ENCODE measurements around the gene EIF1B. TPM values are rescaled to one million over a fixed set of nuclear protein-coding genes. Genes with fewer than 3 reads are reported as not detected.

Gene EIF1B
- total RNA-seq, 1 experiment from 2014 or later: 24.6 TPM

DNA sequence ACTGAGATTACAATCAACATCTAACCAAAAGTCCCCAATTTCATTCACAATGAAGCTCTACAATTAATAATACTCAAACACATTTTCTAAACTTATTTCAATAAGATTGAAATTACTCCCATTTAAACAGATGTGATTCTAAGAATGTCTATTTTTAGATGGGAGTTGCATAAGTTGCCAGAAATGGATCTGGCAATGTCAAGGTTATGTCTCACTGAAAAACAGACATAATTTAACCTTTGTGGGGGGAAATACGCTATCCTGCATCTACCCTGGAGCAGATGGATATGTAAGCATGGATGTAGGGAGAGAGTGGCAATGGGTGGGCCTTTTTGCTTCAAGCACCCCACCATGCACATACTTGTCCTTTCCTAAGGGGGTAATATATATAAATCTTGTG is 6.7 kb upstream of the EIF1B start:
- no peak for DNase-seq (ENCODE audit: low read depth, low spot score)
- in situ Hi-C loops (cut with HindIII; ENCODE audit: low pct_unique_long_range_greater_than_20kb, low sequenced_read_pairs): no loop called here

DNA sequence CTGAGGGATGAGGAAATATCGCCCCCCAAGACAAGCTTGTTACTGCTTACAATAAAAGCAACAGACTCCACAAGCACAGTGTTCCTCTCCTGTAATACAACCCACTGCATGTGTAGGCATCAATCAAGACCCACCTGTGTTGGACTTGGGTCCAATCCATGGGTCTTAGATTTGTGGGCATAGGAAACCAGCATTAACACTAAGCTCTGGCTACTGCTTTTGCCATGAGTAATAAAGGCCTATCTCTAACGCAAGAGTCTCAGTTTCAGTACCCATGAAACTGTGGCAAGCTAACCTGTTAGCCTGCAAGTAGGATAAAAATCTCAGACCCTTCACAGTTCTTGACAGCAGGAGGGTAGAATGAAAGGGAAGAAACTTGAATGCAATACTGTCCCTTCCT is 5.2 kb upstream of the EIF1B start:
- DNase-seq (ENCODE audit: low read depth, low spot score): no peak
- in situ Hi-C loops (cut with HindIII; ENCODE audit: low pct_unique_long_range_greater_than_20kb, low sequenced_read_pairs): no loop called here

DNA sequence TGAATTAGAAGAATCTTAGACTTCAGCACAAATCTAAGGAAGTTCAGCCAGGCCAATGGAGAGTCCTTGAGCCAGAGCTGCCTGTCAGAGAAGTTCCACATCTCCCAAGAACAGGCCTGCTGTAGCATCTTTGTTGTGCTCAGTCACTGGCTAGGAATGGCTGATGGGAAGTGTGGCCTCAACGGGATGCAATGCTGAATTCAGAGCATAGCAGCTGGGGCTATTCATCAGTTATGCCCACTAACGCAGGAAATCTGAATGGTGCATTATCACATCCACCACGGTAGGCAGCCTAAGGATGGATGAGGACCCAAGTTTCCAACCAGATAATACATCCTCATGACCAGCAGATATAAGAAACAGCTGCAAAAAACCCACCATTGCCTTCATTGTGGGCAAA is 3.2 kb upstream of the EIF1B start:
- in situ Hi-C loops (cut with HindIII; ENCODE audit: low pct_unique_long_range_greater_than_20kb, low sequenced_read_pairs): no loop called here
- no peak for DNase-seq (ENCODE audit: low read depth, low spot score)

DNA sequence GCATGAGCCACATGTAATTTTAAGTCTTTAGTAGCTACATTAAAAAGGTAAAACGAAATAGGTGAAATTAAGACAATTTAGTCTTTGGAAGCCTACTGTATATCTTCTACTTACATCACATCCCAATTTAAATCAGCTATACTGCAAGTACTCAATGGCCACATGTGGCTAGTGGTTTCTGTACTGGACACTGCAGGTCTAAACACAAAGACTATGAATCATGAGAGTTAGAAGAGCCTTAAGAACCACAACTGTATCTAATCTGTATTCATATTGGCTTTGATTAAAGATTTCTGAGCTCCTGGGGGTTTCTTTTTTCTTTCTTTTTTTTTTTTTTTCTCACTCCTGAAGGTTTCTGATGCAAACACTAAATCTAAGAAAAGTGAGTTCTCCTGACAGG is 2.3 kb upstream of the EIF1B start:
- no peak for DNase-seq (ENCODE audit: low read depth, low spot score)
- in situ Hi-C loops (cut with HindIII; ENCODE audit: low pct_unique_long_range_greater_than_20kb, low sequenced_read_pairs): no loop called here

DNA sequence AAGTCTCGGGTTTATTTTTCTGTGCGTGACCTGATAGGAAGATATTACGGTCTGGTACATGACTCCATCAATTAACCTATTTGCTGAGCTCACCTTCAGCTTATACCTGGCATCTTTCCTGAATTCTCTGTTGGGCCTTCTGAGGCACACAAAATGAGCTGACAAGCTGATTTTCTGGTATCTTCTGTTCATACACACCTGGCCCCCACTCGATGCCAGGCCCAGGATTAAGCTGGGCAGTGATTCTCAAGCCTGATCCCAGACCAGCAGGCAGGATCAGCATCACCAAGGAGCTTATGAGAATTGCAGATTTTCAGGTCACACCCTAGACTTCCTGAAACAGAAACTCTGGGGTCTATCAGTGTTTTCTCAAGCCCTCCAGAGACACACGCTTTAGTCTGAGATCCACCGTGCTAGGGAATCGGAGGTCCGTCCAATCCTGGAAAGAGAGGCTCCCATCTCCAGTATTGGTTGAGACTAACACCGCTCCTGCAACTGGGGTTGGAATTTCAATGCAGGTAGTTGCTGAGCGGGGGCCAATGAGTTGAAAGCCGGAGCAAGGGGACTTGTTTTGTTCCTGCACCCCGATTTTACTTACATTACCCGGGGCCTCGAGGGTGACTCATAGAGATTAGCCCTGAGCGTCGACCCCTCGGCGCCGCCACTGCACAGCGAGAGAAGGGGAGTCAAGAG is 636 bp upstream of the EIF1B start:
- no peak for DNase-seq (ENCODE audit: low read depth, low spot score)
- in situ Hi-C loops (cut with HindIII; ENCODE audit: low pct_unique_long_range_greater_than_20kb, low sequenced_read_pairs): no loop called here

GRCh38 chr3:40309925-40310695 is 603 bp downstream of the EIF1B start:
- peak; percentile 26 for DNase-seq (ENCODE audit: low read depth, low spot score)
- in situ Hi-C loops (cut with HindIII; ENCODE audit: low pct_unique_long_range_greater_than_20kb, low sequenced_read_pairs): no loop called here

DNA sequence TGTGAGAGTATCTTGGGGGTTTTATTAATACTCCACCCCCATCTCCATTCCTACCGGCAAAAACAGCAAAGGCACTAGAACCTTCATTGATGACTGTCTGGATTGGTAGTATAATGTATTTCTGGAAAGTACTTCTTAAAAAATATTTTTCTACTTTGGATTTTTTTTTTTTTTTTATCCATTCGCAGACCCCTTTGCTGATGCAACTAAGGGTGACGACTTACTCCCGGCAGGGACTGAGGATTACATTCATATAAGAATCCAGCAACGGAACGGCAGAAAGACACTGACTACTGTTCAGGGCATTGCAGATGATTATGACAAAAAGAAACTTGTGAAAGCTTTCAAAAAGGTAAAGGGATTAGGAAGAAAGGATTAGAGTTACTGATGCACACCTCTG is 1.2 kb downstream of the EIF1B start:
- in situ Hi-C loops (cut with HindIII; ENCODE audit: low pct_unique_long_range_greater_than_20kb, low sequenced_read_pairs): no loop called here
- peak; percentile 59 for DNase-seq (ENCODE audit: low read depth, low spot score)

GRCh38 chr3:40312661-40313226 is 3.2 kb downstream of the EIF1B start:
- in situ Hi-C loops (cut with HindIII; ENCODE audit: low pct_unique_long_range_greater_than_20kb, low sequenced_read_pairs): no loop called here
- DNase-seq (ENCODE audit: low read depth, low spot score): no peak

GRCh38 chr3:40313975-40314860 is 4.7 kb downstream of the EIF1B start:
- DNase-seq (ENCODE audit: low read depth, low spot score): no peak
- in situ Hi-C loops (cut with HindIII; ENCODE audit: low pct_unique_long_range_greater_than_20kb, low sequenced_read_pairs): no loop called here

GRCh38 chr3:40317061-40317855 is 7.8 kb downstream of the EIF1B start:
- in situ Hi-C loops (cut with HindIII; ENCODE audit: low pct_unique_long_range_greater_than_20kb, low sequenced_read_pairs): no loop called here
- DNase-seq (ENCODE audit: low read depth, low spot score): peak; percentile 76

- in situ Hi-C loops (cut with HindIII; ENCODE audit: low pct_unique_long_range_greater_than_20kb, low sequenced_read_pairs): no loop called here
- DNase-seq (ENCODE audit: low read depth, low spot score): no peak
These were observed 12.3 kb downstream of the EIF1B start for GRCh38 chr3:40321818-40322217.

DNA sequence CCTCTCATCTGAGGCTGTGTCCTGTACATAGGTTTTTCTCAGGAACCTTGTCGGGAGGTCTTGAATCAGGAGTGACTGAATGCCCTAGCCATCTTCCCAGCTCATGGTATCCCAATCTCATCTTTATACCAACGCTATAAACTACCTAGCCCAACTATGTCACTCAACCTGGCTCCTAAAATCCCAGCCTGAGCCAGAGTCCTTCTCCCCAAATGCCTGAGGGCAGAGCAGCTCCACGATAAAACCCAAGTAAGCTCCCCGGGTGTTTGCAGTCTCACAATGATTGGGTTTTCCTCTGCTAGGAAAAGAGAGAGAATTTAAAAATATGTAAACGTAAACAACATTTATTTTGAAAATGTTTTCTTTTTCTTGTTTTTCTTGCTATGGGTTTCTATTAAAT is 14.4 kb downstream of the EIF1B start:
- DNase-seq (ENCODE audit: low read depth, low spot score): no peak
- in situ Hi-C loops (cut with HindIII; ENCODE audit: low pct_unique_long_range_greater_than_20kb, low sequenced_read_pairs): no loop called here

DNA sequence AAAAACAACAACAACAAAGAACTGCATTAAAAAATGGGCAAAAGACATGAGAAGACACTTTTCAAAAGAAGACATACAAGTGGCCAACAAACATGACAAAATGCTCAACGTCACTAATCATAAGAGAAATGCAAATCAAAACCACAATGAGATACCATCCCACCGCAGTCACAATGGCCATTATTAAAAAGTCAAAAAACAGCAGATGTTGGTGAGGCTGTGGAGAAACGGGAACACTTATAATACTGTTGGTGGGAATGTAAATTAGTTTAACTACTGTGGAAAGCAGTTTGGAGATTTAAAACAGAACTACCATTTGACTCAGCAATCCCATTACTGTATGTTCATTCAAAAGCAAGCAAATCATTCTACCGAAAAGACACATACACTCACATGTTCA is 15.1 kb downstream of the EIF1B start:
- DNase-seq (ENCODE audit: low read depth, low spot score): peak; percentile 55
- in situ Hi-C loops (cut with HindIII; ENCODE audit: low pct_unique_long_range_greater_than_20kb, low sequenced_read_pairs): no loop called here

- in situ Hi-C loops (cut with HindIII; ENCODE audit: low pct_unique_long_range_greater_than_20kb, low sequenced_read_pairs): no loop called here
These were observed 16.0 kb downstream of the EIF1B start for GRCh38 chr3:40325465-40325864.

GRCh38 chr3:40328374-40328773 is 18.9 kb downstream of the EIF1B start:
- in situ Hi-C loops (cut with HindIII; ENCODE audit: low pct_unique_long_range_greater_than_20kb, low sequenced_read_pairs): no loop called here

More at GRCh38 chr3:40325465-40325864, 16.0 kb downstream of the EIF1B start:
- DNase-seq (ENCODE audit: low read depth, low spot score): no peak

GRCh38 chr3:40329071-40329470 is 19.6 kb downstream of the EIF1B start:
- no peak for DNase-seq (ENCODE audit: low read depth, low spot score)
- in situ Hi-C loops (cut with HindIII; ENCODE audit: low pct_unique_long_range_greater_than_20kb, low sequenced_read_pairs): no loop called here

More at GRCh38 chr3:40328374-40328773, 18.9 kb downstream of the EIF1B start:
- no peak for DNase-seq (ENCODE audit: low read depth, low spot score)

GRCh38 chr3:40332684-40333083 is 23.2 kb downstream of the EIF1B start:
- in situ Hi-C loops (cut with HindIII; ENCODE audit: low pct_unique_long_range_greater_than_20kb, low sequenced_read_pairs): no loop called here
- no peak for DNase-seq (ENCODE audit: low read depth, low spot score)
